ENCODE measurements around the gene RC3H1. TPM values are rescaled to one million over a fixed set of nuclear protein-coding genes. Genes with fewer than 3 reads are reported as not detected.

The RC3H1 gene
- total and polyA plus RNA-seq, 2 of the 13 experiments (the other 11 are each of a cell fraction or from before 2014, with no cell fraction given), result 11.2 to 19.6 TPM

GRCh38 chr1:174021591-174022079 is 522 bp downstream of the RC3H1 start (continued):
- TF ChIP-seq YEATS4 (CRISPR knock-in tag; IDR thresholded peaks at IDR 0.05; ENCODE audit: borderline replicate concordance) (no peak; the same call in 1 of the 2 replicates), KLF11 (CRISPR knock-in tag; IDR thresholded peaks at IDR 0.05) (no peak), ZNF749 (CRISPR knock-in tag; IDR thresholded peaks at IDR 0.05; ENCODE audit: borderline replicate concordance) (no peak), ZFP82 (CRISPR knock-in tag; IDR thresholded peaks at IDR 0.05; ENCODE audit: borderline replicate concordance) (no peak), SAP130 (CRISPR knock-in tag; IDR thresholded peaks at IDR 0.05; ENCODE audit: low read depth) (no peak), ZNF335 (CRISPR knock-in tag; IDR thresholded peaks at IDR 0.05) (no peak), ZNF574 (CRISPR knock-in tag; IDR thresholded peaks at IDR 0.05) (peak; percentile 4; the same call in 1 of the 2 replicates), ZFY (CRISPR knock-in tag; IDR thresholded peaks at IDR 0.05) (no peak; the same call in 1 of the 2 replicates), WIZ (CRISPR knock-in tag; IDR thresholded peaks at IDR 0.05) (no peak; the same call in 1 of the 2 replicates), SP5 (CRISPR knock-in tag; IDR thresholded peaks at IDR 0.05; ENCODE audit: borderline replicate concordance, low read depth) (no peak), DNMT1 (CRISPR knock-in tag; IDR thresholded peaks at IDR 0.05) (no peak), CHD4 (IDR thresholded peaks at IDR 0.05; ENCODE audit: borderline replicate concordance, low read length) (no peak), ZNF30 (CRISPR knock-in tag; IDR thresholded peaks at IDR 0.05) (0 out of 2 replicates have a peak, but pooled peaks have one; percentile 74), GATA4 (IDR thresholded peaks at IDR 0.05; ENCODE audit: borderline replicate concordance, low read depth) (no peak), RFX3 (CRISPR knock-in tag; IDR thresholded peaks at IDR 0.05) (no peak), HDAC2 (CRISPR knock-in tag; IDR thresholded peaks at IDR 0.05) (no peak), FUBP1 (CRISPR knock-in tag; IDR thresholded peaks at IDR 0.05; ENCODE audit: borderline replicate concordance) (no peak), NFATC3 (CRISPR knock-in tag; IDR thresholded peaks at IDR 0.05) (no peak), ATM (IDR thresholded peaks at IDR 0.05; ENCODE audit: borderline replicate concordance) (no peak), SKI (IDR thresholded peaks at IDR 0.05; ENCODE audit: partially characterized antibody) (no peak), ZKSCAN5 (CRISPR knock-in tag; IDR thresholded peaks at IDR 0.05) (no peak), ZNF839 (CRISPR knock-in tag; IDR thresholded peaks at IDR 0.05; ENCODE audit: borderline replicate concordance) (no peak; the same call in 1 of the 2 replicates), ZNF10 (CRISPR knock-in tag; IDR thresholded peaks at IDR 0.05; ENCODE audit: borderline replicate concordance, low read depth) (no peak)

Data from HepG2 (cell line).